ENCODE measurements around the gene MAST2. TPM values are rescaled to one million over a fixed set of nuclear protein-coding genes. Genes with fewer than 3 reads are reported as not detected.
"Not testable (repeated sequence)": the region's sequence is repeated elsewhere in the genome, so short reads cannot be mapped to it uniquely, and the experiment has no call there.

MAST2 gene
- total and polyA plus RNA-seq, 9 donors = 32.4 to 107 (median 83.7) TPM

DNA sequence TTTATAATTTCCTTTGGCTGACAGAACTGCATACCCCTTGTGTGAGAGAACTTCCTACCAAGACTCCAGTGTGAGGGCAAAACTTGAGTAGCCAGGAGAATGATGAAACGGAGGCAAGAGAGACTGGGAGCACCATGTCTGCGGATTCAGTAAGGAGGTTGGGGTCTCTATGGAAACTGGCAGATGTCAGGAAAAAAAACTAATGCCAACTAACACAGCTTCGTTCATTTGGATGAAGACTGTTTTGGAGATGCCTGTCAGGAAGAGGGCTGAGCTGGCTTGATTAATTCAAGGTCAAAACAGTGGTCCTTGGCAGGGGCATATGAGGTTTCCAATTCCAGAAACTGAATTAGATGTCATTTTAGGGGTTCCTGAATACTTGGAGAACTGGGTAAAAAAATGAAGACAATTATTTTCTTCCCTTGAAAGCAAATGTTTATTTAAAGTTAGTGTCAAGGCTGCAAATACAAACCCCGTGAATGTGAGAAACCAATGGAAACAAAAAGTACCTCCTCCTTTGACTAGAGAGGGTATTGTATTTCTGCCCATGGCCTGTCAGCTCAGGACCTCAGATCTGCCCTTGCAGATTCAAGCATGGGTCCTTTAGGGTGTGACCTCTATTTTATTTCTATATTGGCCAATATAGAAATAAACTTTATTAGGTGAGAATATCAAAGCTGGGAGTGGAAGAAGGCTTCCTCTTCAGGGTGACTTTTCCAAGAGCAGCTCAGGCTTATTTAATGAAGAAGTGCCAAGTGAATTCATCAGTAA is 110.5 kb downstream of the MAST2 start:
- peak overlapping the region; percentile 29 for H3K4me3 ChIP-seq (ENCODE audit: low read length)
- no peaks in the 10 kb centered on the region for H3K9me3 ChIP-seq (replicated peaks; ENCODE audit: control insufficient read depth, low read depth, low read length)
- H3K4me1 ChIP-seq (ENCODE audit: control insufficient read depth, insufficient read depth, low read length) = peaks cover 12% of the 10 kb centered on the region
- no CpG with 5 or more reads among the region's 4 CpGs for WGBS (ENCODE audit: insufficient coverage)
- peak; percentile 5 for DNase-seq
- H3K27me3 ChIP-seq (ENCODE audit: control insufficient read depth, insufficient read depth, low read length) = no peaks in the 10 kb centered on the region
- H3K27ac ChIP-seq (ENCODE audit: low read length) = peak overlapping the region; percentile 82
- peaks cover 3% of the 10 kb centered on the region for H3K36me3 ChIP-seq (ENCODE audit: control insufficient read depth, insufficient read depth, low read length)

DNA sequence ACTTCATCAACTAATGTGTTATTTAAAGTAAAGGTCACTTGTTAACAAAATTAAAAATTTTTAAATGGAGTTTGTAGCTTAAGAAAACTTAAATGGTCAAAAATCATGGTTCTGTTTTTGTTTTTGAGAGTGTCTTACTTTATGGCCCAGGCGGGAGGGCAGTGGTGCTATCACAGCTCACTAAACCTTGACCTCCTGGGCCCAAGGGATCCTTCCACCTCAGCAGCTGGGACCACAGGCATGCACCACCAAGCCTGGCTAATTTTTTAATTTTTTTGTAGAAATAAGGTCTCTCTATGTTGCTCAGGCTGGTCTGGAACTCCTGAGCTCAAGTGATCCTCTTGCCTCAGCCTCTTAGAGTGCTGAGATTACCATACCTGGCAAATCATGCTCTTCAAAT is 111.4 kb downstream of the MAST2 start:
- no peak for DNase-seq
- Histone ChIP-seq H3K27me3 (ENCODE audit: control insufficient read depth, insufficient read depth, low read length) (no peaks in the 10 kb centered on the region), H3K9me3 (replicated peaks; ENCODE audit: control insufficient read depth, low read depth, low read length) (no peaks in the 10 kb centered on the region), H3K27ac (ENCODE audit: low read length) (no peak overlapping the region), H3K4me1 (ENCODE audit: control insufficient read depth, insufficient read depth, low read length) (peaks cover 12% of the 10 kb centered on the region), H3K36me3 (ENCODE audit: control insufficient read depth, insufficient read depth, low read length) (peaks cover 3% of the 10 kb centered on the region), H3K4me3 (ENCODE audit: low read length) (peak overlapping the region; percentile 29)
- no CpG with 5 or more reads among the region's 1 CpG for WGBS (ENCODE audit: insufficient coverage)

GRCh38 chr1:45922374-45922773 is 119.0 kb downstream of the MAST2 start:
- Histone ChIP-seq H3K9me3 (replicated peaks; ENCODE audit: control insufficient read depth, low read depth, low read length) (no peaks in the 10 kb centered on the region), H3K36me3 (ENCODE audit: control insufficient read depth, insufficient read depth, low read length) (peaks cover 13% of the 10 kb centered on the region), H3K27ac (ENCODE audit: low read length) (no peak overlapping the region)

DNA sequence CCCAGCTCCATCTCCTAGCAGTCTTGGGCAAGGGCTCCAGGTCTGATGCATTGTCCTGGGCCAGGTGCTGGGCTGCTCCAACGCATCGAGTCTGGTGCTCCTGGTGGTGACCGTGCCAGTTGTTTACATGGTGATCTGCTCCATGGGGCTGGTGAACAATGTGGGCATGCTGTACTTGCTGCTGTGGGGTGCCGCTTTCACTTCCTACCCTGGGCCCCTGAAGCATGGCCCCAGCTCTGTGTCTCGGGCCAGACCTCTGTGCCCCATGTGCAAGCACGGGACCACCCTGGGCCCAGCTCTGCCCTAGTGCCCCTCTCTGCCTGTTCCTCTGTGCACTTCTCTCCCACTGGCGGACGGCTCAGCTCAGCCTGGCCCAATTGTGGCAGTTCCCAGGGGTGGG is 119.4 kb downstream of the MAST2 start:
- peaks cover 12% of the 10 kb centered on the region for H3K36me3 ChIP-seq (ENCODE audit: control insufficient read depth, insufficient read depth, low read length)
- H3K9me3 ChIP-seq (replicated peaks; ENCODE audit: control insufficient read depth, low read depth, low read length) = no peaks in the 10 kb centered on the region
- H3K27me3 ChIP-seq (ENCODE audit: control insufficient read depth, insufficient read depth, low read length) = no peaks in the 10 kb centered on the region
- no peaks in the 10 kb centered on the region for H3K4me1 ChIP-seq (ENCODE audit: control insufficient read depth, insufficient read depth, low read length)
- H3K4me3 ChIP-seq (ENCODE audit: low read length) = no peak overlapping the region
- DNase-seq = no peak
- 91% methylated on average over 8 of the region's 8 CpGs for WGBS (ENCODE audit: insufficient coverage)
- H3K27ac ChIP-seq (ENCODE audit: low read length) = no peak overlapping the region

More at GRCh38 chr1:45922374-45922773, 119.0 kb downstream of the MAST2 start:
- no peaks in the 10 kb centered on the region for H3K4me1 ChIP-seq (ENCODE audit: control insufficient read depth, insufficient read depth, low read length)
- H3K27me3 ChIP-seq (ENCODE audit: control insufficient read depth, insufficient read depth, low read length) = no peaks in the 10 kb centered on the region
- H3K4me3 ChIP-seq (ENCODE audit: low read length) = no peak overlapping the region
- no peak for DNase-seq
- 96% methylated on average over 10 of the region's 10 CpGs for WGBS (ENCODE audit: insufficient coverage)

DNA sequence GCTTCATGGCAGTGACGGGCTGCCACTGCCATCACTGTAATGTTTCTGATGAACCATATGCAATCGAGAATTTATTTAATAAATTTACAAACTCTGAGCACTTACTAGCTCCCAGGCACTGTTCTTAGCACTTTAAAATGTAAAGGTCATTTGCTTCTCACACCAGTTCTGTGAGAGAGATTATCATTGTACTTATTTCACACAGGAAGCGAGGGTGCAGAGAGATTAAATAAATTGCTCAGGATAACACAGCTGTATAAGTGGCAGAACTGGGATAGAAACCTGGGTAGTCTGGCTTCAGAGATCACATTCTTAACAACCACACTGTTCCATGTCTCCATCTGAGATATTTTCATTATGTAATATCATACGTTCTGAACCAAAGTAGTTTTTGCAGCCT is 119.9 kb downstream of the MAST2 start:
- Histone ChIP-seq H3K36me3 (ENCODE audit: control insufficient read depth, insufficient read depth, low read length) (peaks cover 12% of the 10 kb centered on the region), H3K27ac (ENCODE audit: low read length) (no peak overlapping the region), H3K9me3 (replicated peaks; ENCODE audit: control insufficient read depth, low read depth, low read length) (no peaks in the 10 kb centered on the region), H3K27me3 (ENCODE audit: control insufficient read depth, insufficient read depth, low read length) (no peaks in the 10 kb centered on the region), H3K4me1 (ENCODE audit: control insufficient read depth, insufficient read depth, low read length) (no peaks in the 10 kb centered on the region), H3K4me3 (ENCODE audit: low read length) (no peak overlapping the region)
- 88% methylated on average over 1 of the region's 4 CpGs for WGBS (ENCODE audit: insufficient coverage)
- no peak for DNase-seq

GRCh38 chr1:45924736-45925135 is 121.3 kb downstream of the MAST2 start:
- Histone ChIP-seq H3K9me3 (replicated peaks; ENCODE audit: control insufficient read depth, low read depth, low read length) (no peaks in the 10 kb centered on the region), H3K4me1 (ENCODE audit: control insufficient read depth, insufficient read depth, low read length) (no peaks in the 10 kb centered on the region), H3K27ac (ENCODE audit: low read length) (no peak overlapping the region), H3K27me3 (ENCODE audit: control insufficient read depth, insufficient read depth, low read length) (no peaks in the 10 kb centered on the region), H3K4me3 (ENCODE audit: low read length) (no peak overlapping the region), H3K36me3 (ENCODE audit: control insufficient read depth, insufficient read depth, low read length) (peaks cover 12% of the 10 kb centered on the region)
- 100% methylated on average over 1 of the region's 1 CpG for WGBS (ENCODE audit: insufficient coverage)
- no peak for DNase-seq

- DNase-seq = no peak
- WGBS (ENCODE audit: insufficient coverage) = 90% methylated on average over 2 of the region's 2 CpGs
- no peaks in the 10 kb centered on the region for H3K27me3 ChIP-seq (ENCODE audit: control insufficient read depth, insufficient read depth, low read length)
- no peaks in the 10 kb centered on the region for H3K9me3 ChIP-seq (replicated peaks; ENCODE audit: control insufficient read depth, low read depth, low read length)
- no peaks in the 10 kb centered on the region for H3K4me1 ChIP-seq (ENCODE audit: control insufficient read depth, insufficient read depth, low read length)
- H3K27ac ChIP-seq (ENCODE audit: low read length) = no peak overlapping the region
- H3K36me3 ChIP-seq (ENCODE audit: control insufficient read depth, insufficient read depth, low read length) = peaks cover 12% of the 10 kb centered on the region
- no peak overlapping the region for H3K4me3 ChIP-seq (ENCODE audit: low read length)
Observed at GRCh38 chr1:45925728-45926287, 122.4 kb downstream of the MAST2 start.

DNA sequence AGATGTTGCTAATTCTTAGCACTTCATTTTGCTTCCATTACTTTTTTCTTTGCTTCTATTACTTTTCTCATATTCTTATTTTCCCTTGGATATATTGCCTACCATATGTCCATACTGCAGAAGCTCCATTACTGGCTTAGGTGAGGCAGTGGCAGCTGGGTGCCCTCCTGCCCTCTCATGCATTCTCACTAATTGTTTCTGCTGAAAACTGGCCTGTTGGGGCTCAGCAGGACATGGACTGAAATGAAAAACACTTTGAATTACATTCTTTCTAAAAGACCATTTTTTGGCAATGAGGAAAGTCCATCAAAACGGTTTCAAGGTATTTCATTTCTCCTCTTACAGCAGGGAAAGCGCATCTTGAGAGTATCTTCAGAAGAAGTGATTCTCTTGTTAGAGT is 122.9 kb downstream of the MAST2 start:
- no peak overlapping the region for H3K27ac ChIP-seq (ENCODE audit: low read length)
- no peak for DNase-seq
- H3K9me3 ChIP-seq (replicated peaks; ENCODE audit: control insufficient read depth, low read depth, low read length) = no peaks in the 10 kb centered on the region
- no CpG with 5 or more reads among the region's 2 CpGs for WGBS (ENCODE audit: insufficient coverage)
- H3K27me3 ChIP-seq (ENCODE audit: control insufficient read depth, insufficient read depth, low read length) = no peaks in the 10 kb centered on the region
- H3K4me3 ChIP-seq (ENCODE audit: low read length) = no peak overlapping the region
- no peaks in the 10 kb centered on the region for H3K4me1 ChIP-seq (ENCODE audit: control insufficient read depth, insufficient read depth, low read length)
- H3K36me3 ChIP-seq (ENCODE audit: control insufficient read depth, insufficient read depth, low read length) = peaks cover 10% of the 10 kb centered on the region

DNA sequence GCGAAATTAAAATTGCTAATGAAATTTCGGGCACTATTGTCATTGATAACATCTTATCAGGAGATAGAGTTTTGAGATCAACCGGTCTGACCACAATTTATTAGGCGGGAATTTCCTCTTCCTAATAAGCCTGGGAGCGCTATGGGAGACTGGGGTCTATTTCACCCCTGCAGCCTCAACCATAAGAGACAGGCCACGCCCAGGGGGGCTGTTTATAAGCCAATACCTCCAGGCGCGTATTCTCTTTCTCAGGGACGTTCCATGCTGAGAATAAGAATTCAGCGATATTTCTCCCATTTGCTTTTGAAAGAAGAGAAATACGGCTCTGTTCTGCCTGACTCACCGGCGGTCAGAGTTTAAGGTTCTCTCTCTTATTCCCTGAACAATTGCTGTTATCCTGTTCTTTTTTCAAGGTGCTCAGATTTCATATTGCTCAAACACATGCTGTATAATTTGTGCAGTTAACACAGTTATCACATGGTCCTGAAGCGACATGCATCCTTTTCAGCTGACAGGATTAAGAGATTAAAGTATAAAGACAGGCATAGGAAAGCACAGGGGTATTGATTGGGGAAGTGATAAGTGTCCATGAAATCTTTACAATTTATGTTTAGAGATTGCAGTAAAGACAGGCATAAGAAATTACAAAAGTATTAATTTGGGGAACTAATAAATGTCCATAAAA is 124.0 kb downstream of the MAST2 start:
- not testable (repeated sequence) for DNase-seq; H3K9me3 ChIP-seq (replicated peaks; ENCODE audit: control insufficient read depth, low read depth, low read length); H3K4me3 ChIP-seq (ENCODE audit: low read length); H3K36me3 ChIP-seq (ENCODE audit: control insufficient read depth, insufficient read depth, low read length); H3K4me1 ChIP-seq (ENCODE audit: control insufficient read depth, insufficient read depth, low read length); H3K27me3 ChIP-seq (ENCODE audit: control insufficient read depth, insufficient read depth, low read length); H3K27ac ChIP-seq (ENCODE audit: low read length)
- 66% methylated on average over 2 of the region's 14 CpGs for WGBS (ENCODE audit: insufficient coverage)

DNA sequence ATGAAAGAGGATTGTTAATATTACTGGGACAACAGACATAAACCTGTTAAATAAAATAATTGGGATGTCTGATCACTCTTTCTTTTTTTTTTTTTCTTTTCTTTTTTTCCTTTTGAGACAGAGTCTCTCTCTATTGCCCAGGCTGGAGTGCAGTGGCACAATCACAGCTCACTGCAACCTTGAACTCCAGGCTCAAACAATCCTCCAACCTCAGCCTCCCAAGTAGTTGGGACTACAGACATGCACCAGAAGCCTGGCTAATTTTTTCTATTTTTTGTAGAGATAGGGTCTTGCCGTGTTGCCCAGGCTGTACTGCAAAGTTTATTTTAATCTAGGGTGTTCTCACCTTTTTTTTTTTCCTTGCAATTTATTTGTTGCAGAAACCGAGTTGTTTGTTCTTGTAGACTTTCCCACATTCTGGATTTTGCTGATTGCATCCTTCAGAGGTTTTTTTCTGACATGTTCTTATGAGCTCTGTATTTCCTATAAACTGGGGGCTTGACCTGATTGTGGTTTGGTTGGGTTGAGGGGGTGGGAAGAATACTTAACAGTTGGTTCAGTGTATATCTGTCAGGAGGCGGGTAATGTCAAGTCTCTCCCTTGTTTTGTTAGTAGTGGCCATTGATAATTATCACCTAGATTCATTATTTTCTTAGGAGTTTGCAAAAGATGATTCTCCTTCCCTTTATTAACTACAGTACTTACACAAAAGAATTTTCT is 125.2 kb downstream of the MAST2 start:
- H3K27ac ChIP-seq (ENCODE audit: low read length) = no peak overlapping the region
- H3K4me1 ChIP-seq (ENCODE audit: control insufficient read depth, insufficient read depth, low read length) = no peaks in the 10 kb centered on the region
- DNase-seq = no peak
- H3K4me3 ChIP-seq (ENCODE audit: low read length) = no peak overlapping the region
- no peaks in the 10 kb centered on the region for H3K36me3 ChIP-seq (ENCODE audit: control insufficient read depth, insufficient read depth, low read length)
- no CpG with 5 or more reads among the region's 3 CpGs for WGBS (ENCODE audit: insufficient coverage)
- no peaks in the 10 kb centered on the region for H3K27me3 ChIP-seq (ENCODE audit: control insufficient read depth, insufficient read depth, low read length)
- H3K9me3 ChIP-seq (replicated peaks; ENCODE audit: control insufficient read depth, low read depth, low read length) = no peaks in the 10 kb centered on the region

Data from muscle of leg (tissue), 11 donors.